Colonic mucosa (tissue), 4 donors: Measurements from ENCODE around the gene GUCY2F. TPM values are rescaled to one million over a fixed set of nuclear protein-coding genes. Genes with fewer than 3 reads are reported as not detected.

Experiments
- DNase-seq: peaks from one replicate; pipeline ENCODE4 v3.0.0-alpha.2; 2020
- H3K27ac ChIP-seq: fragments of 200-600 bp; one replicate; pipeline ENCODE4 v1.8.0; 2021
- H3K27me3 ChIP-seq: fragments of 200-600 bp; one replicate; pipeline ENCODE4 v1.8.0; 2021
- H3K36me3 ChIP-seq: fragments of 200-600 bp; one replicate; pipeline ENCODE4 v1.8.0; 2021
- H3K4me1 ChIP-seq: fragments of 200-600 bp; one replicate; pipeline ENCODE4 v1.8.0; 2021; ENCODE audit warnings: mild to moderate bottlenecking
- H3K4me3 ChIP-seq: fragments of 200-600 bp; one replicate; pipeline ENCODE4 v1.8.0; 2021
- H3K9ac ChIP-seq, 2 donors: one replicate each; pipeline ENCODE4 v1.7.0; 2013; ENCODE audit warnings: control low read depth in 2 of 2, low read depth in 2 of 2, low read length in 2 of 2
- H3K9me3 ChIP-seq: fragments of 200-600 bp; one replicate; pipeline ENCODE4 v1.8.0; 2021
- intact Hi-C: fragments of 100-400 bp; cut with DNase I; formaldehyde crosslinking; loops from one replicate; pipeline ENCODE4 v1.14.1; 2022
- total RNA-seq, 2 donors: library from RNA; stranded (reverse); fragmentation: NEBNext Ultra II Directional in 1 of 2; extraction: Animal tissue kit (Norgen Biotek cat#: 25700) in 1 of 2; gene quantifications; one replicate each; pipeline ENCODE4 v1.2.1, GENCODE V29; 2021
- TF ChIP-seq, protein P1 (sequence below): fragments of 200-600 bp; IDR thresholded peaks from one replicate; pipeline ENCODE4 v1.8.0; 2022; ENCODE audit warnings: antibody characterized with exemption, mild to moderate bottlenecking
- donor health status: healthy.
- donor health status: DM: no; HTN: no; CAD: no.
- donor health status: DM: no; HTN: no; CAD: no.

Gene GUCY2F
- total RNA-seq, 2 donors from 2014 or later: not detected

DNA sequence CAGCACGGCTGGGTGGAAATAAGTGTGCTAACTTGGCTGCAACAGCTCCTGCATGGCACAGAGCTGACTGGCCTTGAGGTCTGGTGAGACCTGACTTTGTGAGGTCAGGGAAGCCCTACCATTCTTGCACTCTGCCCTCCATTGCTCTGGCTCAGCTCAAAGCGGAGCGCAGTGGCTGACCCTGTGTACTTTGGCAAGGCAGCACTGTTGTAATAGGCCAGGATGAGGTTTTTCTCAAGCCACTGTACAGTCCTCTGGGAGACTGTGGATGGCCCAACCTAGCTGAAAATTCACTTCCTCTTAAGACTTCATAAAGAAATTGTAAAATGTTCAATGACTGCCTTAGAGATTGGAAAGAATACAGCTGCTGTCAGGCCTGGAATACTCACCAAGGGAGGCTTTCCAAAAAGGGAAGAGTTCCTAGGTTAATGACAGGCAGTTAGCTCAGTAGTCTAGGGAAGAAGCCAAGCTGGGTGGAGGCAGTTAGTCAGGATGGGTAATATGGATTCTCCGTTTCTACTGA, 129.8 kb downstream of the GUCY2F start:
- intact Hi-C loops: no loop called here
- TF ChIP-seq, protein P1, sequence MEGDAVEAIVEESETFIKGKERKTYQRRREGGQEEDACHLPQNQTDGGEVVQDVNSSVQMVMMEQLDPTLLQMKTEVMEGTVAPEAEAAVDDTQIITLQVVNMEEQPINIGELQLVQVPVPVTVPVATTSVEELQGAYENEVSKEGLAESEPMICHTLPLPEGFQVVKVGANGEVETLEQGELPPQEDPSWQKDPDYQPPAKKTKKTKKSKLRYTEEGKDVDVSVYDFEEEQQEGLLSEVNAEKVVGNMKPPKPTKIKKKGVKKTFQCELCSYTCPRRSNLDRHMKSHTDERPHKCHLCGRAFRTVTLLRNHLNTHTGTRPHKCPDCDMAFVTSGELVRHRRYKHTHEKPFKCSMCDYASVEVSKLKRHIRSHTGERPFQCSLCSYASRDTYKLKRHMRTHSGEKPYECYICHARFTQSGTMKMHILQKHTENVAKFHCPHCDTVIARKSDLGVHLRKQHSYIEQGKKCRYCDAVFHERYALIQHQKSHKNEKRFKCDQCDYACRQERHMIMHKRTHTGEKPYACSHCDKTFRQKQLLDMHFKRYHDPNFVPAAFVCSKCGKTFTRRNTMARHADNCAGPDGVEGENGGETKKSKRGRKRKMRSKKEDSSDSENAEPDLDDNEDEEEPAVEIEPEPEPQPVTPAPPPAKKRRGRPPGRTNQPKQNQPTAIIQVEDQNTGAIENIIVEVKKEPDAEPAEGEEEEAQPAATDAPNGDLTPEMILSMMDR: no peak
- DNase-seq: no peak

DNA sequence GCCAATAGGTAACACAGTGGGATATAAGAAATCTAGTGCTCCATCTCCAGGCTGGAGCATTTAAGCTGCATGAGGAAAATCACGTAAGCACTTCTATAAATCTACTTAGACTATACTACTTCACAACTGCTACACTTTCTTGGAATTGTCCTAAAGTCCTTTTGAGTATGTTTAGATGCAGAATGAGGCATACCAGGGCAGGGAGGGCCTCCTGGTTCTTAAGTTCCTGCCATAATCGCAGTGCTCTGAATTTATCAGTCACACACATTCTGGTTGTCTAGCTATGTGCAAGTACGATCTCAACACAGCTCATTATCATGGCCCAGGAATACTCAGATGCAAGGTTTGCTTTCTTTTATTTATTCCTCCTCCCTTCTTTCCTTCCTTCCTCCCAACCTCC, 130.3 kb downstream of the GUCY2F start:
- H3K36me3 ChIP-seq: no peaks in the 10 kb centered on the region
- no peak overlapping the region for H3K4me3 ChIP-seq
- TF ChIP-seq, protein P1: no peak
- no peak overlapping the region for H3K27ac ChIP-seq
- H3K9ac ChIP-seq: no peak overlapping the region
- intact Hi-C loops: no loop called here
- no peaks in the 10 kb centered on the region for H3K27me3 ChIP-seq
- H3K4me1 ChIP-seq: no peaks in the 10 kb centered on the region
- DNase-seq: no peak
- no peaks in the 10 kb centered on the region for H3K9me3 ChIP-seq

More for the DNA sequence above, 129.8 kb downstream of the GUCY2F start:
- Histone ChIP-seq H3K4me3 (no peak overlapping the region), H3K27ac (no peak overlapping the region), H3K27me3 (no peaks in the 10 kb centered on the region), H3K4me1 (no peaks in the 10 kb centered on the region), H3K9ac (no peak overlapping the region), H3K36me3 (no peaks in the 10 kb centered on the region), H3K9me3 (no peaks in the 10 kb centered on the region)

DNA sequence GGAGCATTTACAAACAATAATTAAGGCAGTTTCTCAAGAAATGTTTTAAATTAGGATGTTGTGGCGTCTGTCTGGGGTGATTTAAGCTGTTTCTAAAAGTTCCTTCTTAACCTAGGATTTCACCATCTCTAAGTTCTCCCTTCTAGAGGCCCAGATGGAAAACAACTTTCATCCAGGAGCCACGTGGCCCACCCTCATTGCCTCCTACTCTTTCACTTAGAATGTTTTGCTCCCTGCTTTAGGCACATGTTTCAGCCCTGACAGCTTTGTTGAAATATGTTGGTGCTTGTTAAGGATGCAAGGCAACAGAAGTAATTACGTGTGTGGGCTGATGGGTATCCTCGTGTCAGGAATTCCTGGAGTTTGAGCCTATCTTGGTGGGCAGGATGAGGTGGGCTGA, 131.3 kb downstream of the GUCY2F start:
- DNase-seq: no peak
- Histone ChIP-seq H3K27me3 (no peaks in the 10 kb centered on the region), H3K27ac (no peak overlapping the region), H3K9me3 (no peaks in the 10 kb centered on the region), H3K36me3 (no peaks in the 10 kb centered on the region), H3K4me1 (no peaks in the 10 kb centered on the region), H3K4me3 (no peak overlapping the region), H3K9ac (no peak overlapping the region)
- TF ChIP-seq, protein P1: no peak
- intact Hi-C loops: no loop called here

DNA sequence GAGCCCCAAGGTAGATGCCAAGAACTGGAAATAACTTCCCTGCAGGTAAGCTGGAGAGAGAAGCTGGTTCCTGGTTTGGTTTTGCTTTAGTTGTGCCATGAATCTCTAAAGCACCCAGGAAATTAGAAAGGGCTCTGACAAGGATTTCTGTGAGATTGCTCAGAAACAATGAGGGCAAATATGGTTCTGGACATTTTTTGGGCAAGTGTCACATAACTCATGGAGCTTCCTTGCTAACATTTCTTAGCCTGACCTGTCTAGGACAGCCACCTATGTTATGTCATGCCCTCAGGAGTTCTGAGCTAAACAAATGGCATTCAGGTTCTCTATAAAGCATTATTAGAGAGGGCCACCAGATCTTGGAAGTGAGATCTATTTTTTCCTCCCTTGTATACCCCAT, 131.8 kb downstream of the GUCY2F start:
- Histone ChIP-seq H3K9ac (no peak overlapping the region), H3K4me1 (no peaks in the 10 kb centered on the region), H3K27ac (no peak overlapping the region), H3K9me3 (no peaks in the 10 kb centered on the region), H3K27me3 (no peaks in the 10 kb centered on the region), H3K36me3 (no peaks in the 10 kb centered on the region), H3K4me3 (no peak overlapping the region)
- TF ChIP-seq, protein P1: no peak
- DNase-seq: no peak
- intact Hi-C loops: no loop called here

DNA sequence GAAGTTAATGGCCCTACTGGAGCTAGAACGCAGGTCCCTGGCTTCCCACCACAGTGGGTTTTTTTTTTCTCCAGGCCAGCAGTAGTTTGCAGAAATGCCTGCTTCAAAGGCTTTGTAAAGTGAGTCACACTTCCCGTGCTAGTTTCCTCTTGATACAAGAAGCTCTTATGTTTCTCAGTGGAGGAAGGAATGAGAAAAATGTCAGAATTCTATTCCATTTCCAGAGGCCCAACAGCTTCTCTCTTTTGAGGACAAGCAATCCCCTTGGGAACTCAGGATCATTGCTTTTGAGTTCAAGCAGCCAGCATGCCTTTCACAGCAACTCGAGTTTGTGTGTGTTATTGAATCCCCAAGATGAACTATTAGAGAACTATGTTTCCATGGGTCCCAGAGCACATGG, 134.3 kb downstream of the GUCY2F start:
- H3K9ac ChIP-seq: no peak overlapping the region
- H3K27me3 ChIP-seq: no peaks in the 10 kb centered on the region
- intact Hi-C loops: no loop called here
- TF ChIP-seq, protein P1: no peak
- no peak for DNase-seq
- H3K4me1 ChIP-seq: no peaks in the 10 kb centered on the region
- no peaks in the 10 kb centered on the region for H3K36me3 ChIP-seq
- H3K27ac ChIP-seq: no peak overlapping the region
- no peaks in the 10 kb centered on the region for H3K9me3 ChIP-seq
- no peak overlapping the region for H3K4me3 ChIP-seq

DNA sequence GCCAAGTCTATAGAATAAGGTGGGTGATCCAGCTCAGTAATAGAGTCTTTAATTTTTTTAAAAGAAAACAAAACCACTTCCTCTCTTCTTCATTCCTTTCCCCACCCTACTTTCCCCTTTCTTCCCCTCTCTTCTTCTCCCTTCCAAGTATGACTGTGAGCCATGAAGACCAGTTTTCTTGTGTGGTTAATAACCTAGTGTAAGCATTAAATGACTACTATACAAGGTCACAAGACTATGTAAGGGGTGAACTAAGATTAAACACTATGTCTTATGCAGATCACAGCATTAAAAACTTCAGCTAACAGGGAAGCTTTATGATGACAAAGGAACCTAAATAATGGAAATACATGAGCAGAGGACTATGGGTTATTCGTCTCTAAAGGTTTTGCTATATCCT, 135.4 kb downstream of the GUCY2F start:
- no peak overlapping the region for H3K9ac ChIP-seq
- TF ChIP-seq, protein P1: no peak
- intact Hi-C loops: no loop called here
- no peaks in the 10 kb centered on the region for H3K36me3 ChIP-seq
- H3K4me1 ChIP-seq: no peaks in the 10 kb centered on the region
- H3K27me3 ChIP-seq: no peaks in the 10 kb centered on the region
- H3K27ac ChIP-seq: no peak overlapping the region
- no peak for DNase-seq
- no peaks in the 10 kb centered on the region for H3K9me3 ChIP-seq
- no peak overlapping the region for H3K4me3 ChIP-seq
